Right lobe of liver (tissue), 4 donors: ENCODE measurements around the gene PNKD.

Experiments used
- POLR2A ChIP-seq: fragments of 450-650 bp; IDR thresholded peaks from one replicate; pipeline ENCODE4 v1.6.1; 2017; ENCODE audit warnings: antibody characterized with exemption, mild to moderate bottlenecking
- TF ChIP-seq, protein P1 (sequence below), 4 donors: fragments of 200-600 bp in 3 of 4; fragments of 450-650 bp in 1 of 4; IDR thresholded peaks; one replicate each; pipeline versions ENCODE4 v1.5.1 to v1.8.0; 2016 to 2022; ENCODE audit warnings: antibody characterized with exemption in 4 of 4, mild to moderate bottlenecking in 2 of 4
- donor health status: DM: no; HTN: no; CAD: no.
- donor health status: DM: no; HTN: no; CAD: no.
- donor health status: DM: no; HTN: yes; CAD: no.

- TF ChIP-seq, protein P1, sequence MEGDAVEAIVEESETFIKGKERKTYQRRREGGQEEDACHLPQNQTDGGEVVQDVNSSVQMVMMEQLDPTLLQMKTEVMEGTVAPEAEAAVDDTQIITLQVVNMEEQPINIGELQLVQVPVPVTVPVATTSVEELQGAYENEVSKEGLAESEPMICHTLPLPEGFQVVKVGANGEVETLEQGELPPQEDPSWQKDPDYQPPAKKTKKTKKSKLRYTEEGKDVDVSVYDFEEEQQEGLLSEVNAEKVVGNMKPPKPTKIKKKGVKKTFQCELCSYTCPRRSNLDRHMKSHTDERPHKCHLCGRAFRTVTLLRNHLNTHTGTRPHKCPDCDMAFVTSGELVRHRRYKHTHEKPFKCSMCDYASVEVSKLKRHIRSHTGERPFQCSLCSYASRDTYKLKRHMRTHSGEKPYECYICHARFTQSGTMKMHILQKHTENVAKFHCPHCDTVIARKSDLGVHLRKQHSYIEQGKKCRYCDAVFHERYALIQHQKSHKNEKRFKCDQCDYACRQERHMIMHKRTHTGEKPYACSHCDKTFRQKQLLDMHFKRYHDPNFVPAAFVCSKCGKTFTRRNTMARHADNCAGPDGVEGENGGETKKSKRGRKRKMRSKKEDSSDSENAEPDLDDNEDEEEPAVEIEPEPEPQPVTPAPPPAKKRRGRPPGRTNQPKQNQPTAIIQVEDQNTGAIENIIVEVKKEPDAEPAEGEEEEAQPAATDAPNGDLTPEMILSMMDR (IDR thresholded peaks at IDR 0.05), result no peak
- no peak for TF ChIP-seq POLR2A
These were observed 43.0 kb downstream of the PNKD start for GRCh38 chr2:218313356-218313755.
